GM04503 (cell line): ENCODE measurements around the gene HOXA9.
A peak's percentile ranks its signal among the peaks of the same experiment; 100 is the strongest.

Experiments
- DNase-seq: peaks from one replicate; pipeline ENCODE4 v3.0.0-alpha.2; 2012; ENCODE audit warnings: low read depth

The HOXA9 gene

DNA sequence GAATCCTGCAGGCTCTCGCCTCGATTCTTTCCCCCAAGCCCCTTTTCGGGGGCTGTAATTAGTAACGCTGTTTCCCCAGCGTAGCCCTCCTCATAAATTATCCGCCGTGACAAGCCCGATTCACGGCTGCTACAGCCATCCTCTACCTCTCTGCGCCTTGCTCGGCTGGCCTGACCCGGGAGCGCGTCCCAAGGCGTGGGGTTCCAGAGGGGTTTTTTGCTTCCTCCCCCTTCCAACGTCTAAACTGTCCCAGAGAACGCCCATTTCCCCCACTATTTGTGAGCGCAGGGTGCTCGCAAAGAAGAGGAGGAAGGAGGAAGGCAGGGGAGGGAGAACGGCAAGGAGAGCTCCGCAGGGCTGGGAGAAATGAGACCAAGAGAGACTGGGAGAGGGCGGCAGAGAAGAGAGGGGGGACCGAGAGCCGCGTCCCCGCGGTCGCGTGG, 22.7 kb downstream of the HOXA9 start:
- no peak for DNase-seq

DNA sequence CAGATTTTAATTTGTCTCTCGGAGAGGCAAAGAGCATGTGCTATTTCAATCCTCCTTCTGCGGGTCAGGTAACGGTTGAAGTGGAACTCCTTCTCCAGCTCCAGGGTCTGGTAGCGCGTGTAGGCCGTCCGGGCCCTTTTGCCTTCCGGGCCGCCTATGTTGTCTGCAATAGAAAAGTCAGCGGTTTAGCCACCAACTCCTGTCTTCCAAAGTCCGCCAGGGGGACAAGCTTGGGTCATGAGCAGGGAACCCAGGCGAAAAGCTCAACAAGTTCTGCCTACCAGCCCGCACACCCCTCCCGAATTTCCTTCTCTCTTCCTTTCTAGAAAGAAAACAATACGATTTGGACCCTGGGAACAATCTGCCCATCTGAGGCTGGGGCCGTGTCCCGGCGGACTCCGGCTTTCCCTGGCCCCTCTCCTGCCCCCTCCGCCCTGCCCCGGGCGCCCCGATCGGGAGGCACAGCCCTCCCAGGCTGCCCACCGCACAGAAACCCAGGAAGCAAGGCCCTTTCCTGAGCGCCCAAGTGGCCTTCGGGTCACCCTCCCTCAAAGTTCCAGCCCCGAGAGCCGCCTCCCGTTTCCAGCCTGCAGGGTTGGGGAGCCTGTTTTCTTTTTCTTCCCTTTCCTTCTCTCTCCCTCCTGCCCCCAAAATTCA, 23.3 kb downstream of the HOXA9 start:
- no peak for DNase-seq

DNA sequence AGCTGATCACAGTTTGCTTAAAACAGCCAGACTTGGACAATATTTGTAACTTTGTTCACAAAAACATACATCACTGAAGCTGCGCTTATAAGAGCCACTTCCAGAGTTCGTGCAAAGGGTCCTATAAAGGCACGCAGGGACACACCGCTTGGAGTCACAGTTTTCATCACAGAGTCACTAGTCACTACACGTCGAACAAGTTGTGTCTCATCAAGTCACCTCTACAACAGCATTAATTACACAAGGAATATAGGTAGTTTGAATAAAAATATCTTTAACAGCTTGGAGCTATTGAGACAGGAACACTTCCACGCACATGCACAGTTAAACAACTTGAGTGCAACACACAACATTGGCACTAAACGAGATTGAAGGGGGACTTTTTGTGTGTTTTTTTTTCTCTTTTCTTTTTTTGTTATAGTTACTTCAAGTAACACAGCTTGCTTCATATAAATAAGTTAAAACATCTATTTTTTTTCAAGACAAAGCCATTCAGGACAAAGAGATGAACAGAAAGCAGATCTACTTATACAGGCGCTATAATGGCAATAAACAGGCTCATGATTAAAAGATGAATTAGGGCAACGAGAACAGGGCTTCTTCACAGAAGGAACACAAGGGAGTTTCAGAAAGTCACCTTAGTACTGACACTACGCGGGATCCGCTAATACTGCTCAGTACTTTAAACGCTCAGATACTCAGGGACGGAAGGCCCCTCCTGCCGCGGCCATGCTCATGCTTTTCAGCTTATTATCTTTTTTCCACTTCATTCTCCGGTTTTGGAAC, 24.0 kb downstream of the HOXA9 start:
- DNase-seq: no peak

DNA sequence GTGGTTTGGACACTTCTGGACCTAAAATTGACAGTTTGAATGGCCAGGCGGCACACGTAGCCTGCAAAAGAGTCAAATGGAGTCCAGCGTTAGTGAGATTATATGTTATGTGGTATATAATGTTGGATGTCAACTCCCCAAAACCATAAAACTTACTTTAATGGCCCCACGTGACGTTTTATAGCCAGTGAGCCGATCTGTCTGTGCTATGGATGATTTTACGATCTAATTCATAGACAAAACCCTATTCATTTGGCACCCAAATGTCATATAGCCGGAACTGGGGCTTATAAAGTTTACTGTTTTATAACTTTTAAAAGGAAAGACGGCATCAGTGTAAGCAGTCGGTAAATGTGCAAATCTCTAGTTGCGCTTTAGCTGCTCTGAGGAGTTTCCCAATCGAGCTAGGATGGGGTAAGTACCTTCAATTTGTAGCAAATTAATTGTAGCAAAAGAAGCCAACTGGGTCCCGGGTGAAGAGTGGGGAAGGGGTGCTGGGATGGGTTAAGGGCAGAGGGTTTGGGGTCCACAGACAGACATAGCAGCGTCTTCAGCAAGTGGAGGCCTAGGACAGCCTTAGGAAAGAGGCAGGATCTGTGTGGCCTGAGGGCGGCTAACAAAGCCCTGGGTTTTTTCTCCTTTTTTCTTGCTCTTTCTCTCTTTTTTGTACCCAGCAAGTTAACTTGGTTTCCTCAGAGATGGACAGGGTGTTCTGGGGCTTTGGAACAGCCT, 25.0 kb downstream of the HOXA9 start:
- DNase-seq: no peak

DNA sequence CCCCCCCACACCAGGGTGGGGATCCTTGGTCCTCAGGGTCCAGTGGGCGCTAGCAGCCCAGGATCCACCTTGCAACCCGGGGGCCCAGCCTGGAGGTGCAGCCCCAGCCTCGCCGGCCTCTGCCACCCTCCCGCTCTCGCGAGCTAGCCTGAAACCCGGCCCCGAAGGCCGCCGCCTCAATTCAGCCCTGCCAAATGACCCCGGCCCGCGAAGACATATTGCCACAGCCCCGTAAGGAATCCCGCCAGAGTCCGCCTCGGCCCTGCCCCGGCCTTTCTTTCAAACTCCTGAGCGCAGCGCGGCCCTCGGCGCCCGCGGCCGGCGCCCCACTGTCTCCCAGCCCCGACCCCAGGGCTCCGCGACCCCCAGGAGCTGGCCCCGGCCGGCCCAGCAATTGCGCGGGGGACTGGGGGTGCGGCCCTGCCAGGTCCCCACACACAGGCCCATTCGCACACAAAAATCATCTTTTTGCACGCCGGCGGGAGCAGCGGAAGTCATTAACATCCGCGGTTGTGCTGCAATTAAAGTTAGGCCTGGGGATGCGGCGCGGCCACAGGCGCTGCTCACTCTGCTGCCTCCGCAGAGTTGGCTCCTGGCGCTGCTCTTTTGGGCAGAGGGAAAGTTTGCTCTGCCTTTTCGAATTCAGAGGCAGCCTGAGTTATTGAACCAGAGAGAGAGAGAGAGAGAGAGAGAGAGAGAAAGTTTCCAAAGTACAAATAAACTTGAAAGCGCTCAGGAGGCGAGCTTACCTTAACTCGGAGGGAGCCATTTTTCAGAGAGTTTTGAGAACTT, 25.8 kb downstream of the HOXA9 start:
- no peak for DNase-seq

DNA sequence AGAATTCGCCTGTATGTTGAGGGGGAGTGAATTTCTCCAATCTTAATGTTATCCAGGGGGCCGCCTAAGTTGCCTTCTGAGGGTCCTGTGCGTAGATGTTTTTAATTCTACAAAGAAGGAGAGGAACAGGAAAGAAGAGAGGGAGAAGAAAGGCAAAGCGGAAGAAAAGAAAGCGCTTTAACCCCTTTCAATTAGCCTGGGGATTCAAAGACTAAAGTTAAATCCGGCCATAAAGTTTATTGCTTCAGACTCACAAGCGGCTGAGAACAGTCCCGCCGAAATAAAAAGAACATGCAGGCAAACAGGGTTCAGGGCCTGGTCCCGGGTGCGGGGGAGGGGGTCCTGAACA, 26.4 kb downstream of the HOXA9 start:
- no peak for DNase-seq

DNA sequence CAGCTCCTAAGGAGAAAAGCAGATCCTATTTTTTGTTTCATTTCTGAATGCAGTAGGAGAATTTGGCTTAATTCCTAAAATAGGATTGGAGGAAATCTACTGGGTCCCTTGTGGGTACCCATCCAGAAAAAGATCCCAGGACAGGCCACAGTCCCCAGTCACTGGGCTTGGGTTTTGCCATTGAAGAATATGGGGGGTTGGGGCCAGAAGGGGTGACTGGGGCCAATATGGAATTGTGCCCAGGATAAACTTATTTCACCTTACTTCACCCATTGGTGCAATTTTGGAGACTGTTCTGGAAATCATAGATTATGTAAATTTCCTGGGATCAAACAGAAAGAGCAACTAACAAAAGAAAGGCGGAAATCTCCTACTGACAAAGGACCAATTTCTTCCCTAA, 26.9 kb downstream of the HOXA9 start:
- no peak for DNase-seq

DNA sequence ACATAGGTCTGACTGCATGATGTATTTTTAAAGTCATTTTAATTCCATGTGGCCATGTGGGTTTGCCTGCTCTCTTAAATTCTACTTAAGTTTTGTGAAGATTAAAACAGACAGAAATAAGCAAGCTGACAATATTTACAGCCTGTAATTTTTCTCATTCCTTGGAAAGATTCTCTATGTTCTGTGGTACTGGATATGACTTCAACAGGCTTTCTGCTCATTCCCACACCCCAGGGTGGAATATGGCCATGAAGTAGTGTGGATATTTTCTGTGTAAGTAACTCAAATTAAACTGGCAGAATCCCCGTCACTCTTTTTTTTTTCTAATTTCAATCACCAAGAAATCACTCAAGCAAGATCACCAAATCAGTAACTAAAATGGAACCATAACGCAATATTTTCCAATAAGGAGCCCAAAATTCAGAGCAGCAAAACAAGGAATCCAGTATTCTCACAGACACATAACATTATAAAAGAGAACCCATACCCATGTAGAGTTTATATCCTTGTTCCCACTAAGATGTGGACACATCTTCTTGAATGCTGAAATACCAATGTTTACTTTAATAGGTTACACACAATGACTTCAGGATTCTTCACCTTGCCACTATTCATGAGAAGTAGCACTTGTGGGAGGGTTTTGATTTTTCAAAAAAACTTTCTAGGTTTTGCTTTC, 27.6 kb downstream of the HOXA9 start:
- no peak for DNase-seq

DNA sequence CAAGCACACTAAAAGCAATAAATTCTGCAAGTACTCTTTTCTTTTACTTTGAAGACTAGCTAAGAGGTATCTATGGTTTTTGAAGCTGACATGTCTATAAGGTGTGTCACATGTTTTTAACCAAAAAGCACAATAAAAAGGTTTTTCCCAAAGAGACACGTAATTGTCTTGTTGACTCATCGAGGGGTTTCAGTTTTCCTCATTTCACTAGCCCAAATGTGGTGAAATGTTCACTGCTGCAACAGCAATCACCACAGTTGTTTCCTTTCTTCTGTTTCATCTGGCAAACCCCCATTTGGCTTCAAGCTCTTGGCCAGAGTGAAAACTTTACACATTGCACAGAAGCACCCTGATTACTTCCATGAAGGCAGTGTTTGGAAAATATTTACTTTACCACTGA, 30.9 kb downstream of the HOXA9 start:
- DNase-seq: peak; percentile 34

DNA sequence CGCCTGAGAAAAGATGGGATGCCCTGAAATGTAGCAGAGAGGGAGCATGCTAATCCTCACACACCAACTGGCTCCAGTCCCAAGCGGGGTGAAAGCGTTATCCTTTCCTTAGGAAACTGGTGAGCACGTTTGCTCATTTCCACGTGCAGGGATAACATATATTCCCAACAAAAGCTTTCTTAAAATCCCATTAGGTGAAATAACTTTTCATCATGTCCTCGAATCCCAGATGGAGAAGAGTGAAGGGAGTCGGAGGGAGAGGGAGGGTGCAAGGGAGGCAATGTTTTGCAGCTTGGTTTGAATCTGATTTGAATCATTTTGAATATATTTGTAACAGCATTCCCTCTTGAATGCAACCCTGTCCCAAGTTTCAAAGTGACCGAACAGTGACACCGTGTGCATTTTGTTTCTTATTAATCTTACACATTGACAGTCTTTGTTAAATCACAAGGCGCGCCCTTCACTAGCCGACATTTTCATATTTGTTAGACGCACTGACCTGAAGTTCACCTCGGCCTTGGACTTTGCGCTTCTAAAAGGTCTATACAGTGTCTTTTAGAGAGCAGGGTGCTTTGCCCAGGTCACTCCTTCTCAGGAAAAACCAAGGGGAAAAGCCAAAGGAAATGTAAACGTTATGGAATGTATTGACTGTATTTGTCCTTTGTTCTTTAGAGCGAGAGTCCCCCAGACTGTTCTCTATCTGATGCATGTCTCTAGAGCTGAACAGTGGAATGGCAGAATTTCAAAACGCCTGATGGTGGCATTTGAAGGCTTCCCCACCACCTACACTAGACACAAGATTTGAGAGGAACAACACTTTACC, 31.7 kb downstream of the HOXA9 start:
- no peak for DNase-seq

DNA sequence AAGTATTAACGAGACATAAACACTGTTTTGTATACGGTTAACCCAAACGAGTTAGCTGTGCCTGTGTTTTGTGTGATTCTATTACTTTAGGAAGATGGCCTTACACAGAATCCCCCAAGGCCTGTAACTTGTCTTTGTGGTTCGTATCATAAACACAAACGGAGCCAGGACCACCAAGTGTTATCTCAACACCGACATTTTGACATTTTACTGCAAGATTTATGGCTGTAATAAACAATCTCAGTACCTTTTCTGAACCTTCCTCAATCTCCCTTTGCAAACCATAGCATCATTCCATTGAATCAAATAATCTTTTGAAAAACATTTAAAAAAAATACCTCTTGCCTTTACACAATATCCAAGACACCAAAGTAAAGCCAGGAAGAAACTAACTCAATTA, 32.4 kb downstream of the HOXA9 start:
- DNase-seq: no peak

DNA sequence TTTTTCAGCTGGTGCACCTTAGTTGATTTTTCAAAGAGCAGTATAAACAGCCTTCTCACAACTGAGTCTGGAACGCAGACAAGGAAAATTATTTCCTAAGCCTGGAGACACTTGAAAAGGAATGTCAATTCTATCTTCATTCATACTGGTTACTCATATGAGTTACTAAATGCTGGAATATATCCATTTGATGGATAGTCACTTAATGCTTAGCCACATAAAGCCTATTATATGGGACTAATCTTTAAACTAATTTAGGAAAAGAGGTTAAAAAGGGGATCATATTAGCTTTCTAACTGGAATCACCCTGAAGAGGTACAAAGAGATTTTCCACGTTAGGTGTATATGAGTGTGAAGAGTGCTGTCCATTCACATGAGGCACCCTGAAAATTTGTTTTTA, 33.1 kb downstream of the HOXA9 start:
- DNase-seq: no peak

DNA sequence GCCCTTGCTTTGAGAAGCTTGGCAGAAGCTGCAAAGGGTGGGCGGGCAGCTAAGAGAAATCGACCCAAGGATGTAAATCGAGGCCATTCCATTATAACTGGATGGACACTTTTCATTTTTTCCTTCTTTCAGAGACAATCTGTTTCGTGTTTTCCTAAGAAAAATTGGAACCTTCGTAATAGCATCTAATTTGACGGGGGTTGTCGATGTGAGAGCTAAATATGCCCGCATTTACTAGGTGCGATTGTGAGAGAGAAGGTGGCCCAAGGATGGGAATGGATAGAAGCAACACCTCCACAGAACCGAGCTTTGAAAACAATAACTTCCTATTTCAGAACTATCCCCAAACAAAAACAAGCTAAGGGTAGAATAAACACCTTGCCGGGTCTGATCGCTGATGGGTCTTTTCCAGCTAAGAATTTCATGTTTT, 33.9 kb downstream of the HOXA9 start:
- DNase-seq: no peak

DNA sequence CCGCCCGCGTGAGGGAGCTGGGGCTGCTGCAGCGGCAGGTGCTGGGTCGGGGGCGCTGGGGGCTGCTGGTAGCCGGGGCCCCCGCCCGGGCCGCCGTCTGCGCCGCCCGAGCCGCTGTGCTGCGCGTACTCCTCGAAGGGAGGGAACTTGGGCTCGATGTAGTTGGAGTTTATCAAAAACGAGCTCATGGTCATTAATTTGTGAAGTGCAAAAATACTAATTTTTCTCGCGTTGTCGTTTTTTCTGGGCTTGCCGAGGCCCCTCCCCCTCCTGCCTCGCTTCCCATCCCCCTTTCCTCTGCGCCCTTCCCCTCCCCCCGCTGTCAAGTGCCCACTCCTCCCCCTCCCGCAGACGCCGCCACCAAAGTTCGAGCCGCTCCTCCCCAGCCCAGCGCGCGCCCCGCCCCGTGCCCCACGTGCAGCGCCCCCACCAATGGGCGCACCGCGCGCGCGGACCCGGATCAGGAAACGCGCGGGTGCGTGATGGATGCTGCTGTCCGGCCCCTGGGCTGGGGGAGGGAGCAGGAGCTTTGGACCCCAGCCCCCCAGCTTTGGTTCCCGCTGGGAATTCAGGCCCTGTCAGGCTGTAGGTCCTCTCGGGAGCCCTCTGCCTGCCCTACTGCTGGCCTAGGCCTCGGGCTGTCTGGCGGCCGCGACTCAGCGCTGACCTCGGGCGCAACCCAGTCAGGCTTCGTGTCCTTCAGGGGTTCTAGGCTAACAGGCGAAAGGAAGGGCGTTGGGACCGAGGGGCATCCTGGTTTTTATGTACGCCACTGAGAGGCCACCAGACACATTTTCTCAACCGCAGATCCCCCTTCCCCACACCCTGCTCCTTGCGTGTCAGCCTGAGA, 34.6 kb downstream of the HOXA9 start, which contains the start of gene HOXA4:
TSS of gene HOXA4 (minus strand) at position 218 of the 850 bp plus-strand sequence. CDS start at position 194, 24 bp downstream.
- no peak for DNase-seq

DNA sequence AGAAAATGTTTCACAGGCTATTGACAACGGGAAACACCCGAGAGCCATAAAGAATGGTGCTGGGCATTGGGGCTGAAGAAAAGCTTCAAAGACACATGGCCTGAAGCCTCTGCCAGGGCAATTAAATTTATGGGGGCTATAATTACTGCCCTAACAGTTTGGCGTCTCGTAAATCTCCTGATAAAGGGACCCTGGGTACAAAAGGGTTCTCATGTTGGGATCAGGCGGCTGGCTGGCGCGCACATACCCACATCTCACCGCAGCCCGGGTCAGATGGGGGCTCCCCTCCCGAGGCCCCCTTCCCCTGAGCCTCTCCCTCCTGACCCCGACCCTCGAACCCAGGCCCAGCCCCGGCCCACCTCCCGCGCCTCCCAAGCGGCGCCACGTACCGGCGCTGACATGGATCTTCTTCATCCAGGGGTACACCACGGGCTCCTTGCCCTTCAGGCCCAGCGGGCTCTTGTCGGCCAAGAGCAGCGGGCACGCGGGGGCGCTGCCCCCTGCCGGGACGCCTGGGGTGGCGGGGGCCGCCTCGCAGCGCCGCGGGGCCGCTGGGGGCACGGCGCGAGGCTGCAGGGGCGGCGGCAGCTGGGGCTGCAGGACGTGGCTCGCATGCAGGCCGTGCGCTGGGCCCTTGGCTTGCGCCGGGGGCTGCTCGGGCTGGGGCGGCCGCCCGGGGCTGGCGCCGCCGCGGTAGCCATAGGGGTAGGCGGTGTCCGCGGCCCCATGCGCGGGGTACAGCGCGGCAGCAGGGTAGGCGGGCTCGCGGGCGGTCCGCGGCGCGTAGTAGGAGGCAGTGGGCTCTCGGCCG, 35.4 kb downstream of the HOXA9 start:
- DNase-seq: no peak

DNA sequence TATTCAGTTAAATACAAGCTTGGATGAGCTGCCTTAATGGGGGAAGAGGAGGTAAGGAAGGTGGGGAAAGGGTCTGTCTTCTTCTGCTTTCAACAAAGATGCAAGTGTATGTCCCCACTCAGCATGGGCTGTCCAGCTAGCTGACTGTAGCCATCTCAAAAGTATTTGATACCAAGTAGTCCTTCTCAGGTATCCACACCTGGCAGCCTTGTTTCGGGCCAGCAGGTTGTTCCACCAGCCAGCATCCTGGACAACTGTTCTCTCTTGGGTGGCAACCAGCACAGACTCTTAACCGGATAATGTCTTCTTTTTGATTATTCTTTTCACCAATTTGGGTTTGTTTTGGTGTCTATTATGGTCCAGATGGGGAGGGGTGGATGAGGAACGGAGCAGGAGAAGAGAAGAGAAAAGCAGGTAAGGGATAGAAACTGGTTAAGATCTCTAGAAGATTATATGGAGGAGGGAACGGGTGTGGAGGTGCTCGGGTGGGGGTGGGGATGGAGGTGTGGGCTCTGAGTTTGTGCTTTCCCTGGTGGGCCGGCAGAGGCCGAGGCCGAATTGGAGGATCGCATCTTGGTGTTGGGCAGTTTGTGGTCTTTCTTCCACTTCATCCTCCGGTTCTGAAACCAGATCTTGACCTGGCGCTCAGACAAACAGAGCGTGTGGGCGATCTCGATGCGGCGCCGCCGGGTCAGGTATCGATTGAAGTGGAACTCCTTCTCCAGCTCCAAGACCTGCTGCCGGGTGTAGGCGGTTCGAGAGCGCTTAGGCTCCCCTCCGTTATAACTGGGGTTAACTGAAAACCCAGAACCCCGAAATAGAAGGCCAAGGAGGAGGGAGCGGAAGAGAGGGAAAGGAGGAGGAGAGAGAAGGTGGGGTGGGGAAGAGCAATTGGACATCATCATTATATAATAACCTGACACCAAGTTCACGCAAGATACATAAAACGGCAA, 36.3 kb downstream of the HOXA9 start:
- no peak for DNase-seq

DNA sequence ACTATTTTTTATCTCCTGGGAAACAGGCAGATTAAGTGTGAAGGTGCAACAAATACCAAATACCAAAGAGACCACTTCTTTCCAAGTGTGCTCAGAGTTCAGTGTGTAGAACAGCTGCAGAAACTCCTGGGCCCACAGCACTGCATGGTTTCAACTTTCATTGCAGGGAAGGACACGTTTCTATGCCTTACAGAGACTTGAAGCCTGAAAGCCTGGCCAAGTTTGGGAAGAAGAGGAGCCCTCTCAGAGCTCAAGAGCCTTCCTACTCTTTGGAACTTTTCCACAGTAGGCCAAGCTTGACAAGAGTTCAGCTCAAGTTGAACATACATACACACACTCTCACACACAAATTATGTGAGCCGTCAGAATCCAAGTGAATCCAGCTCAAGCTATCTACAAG, 37.3 kb downstream of the HOXA9 start:
- no peak for DNase-seq
